Natural killer cell (primary cell): ENCODE data around the gene APOL1. TPM values are rescaled to one million over a fixed set of nuclear protein-coding genes. Genes with fewer than 3 reads are reported as not detected.

Experiments used
- ATAC-seq, 3 donors: fragments of 150-1000 bp in 2 of 3; fragments of 200-7000 bp in 1 of 3; cut with Tn5 transposase; 1 replicate in 1 of 3; 2 replicates in 2 of 3; pipeline ENCODE4 v1.10.0; 2021; ENCODE audit warnings: mild to moderate bottlenecking in 2 of 3, moderate library complexity in 2 of 3
- DNase-seq, 2 donors: peaks; one replicate each; pipeline versions ENCODE4 v3.0.0 to v3.0.0-alpha.2; 2013 to 2021; ENCODE audit warnings: mixed read lengths in 1 of 2
- H3K27ac ChIP-seq: one replicate; pipeline ENCODE4 v1.5.1; 2013; ENCODE audit warnings: mild to moderate bottlenecking, low read length
- H3K27me3 ChIP-seq: one replicate; pipeline ENCODE4 v1.6.1; 2013; ENCODE audit warnings: low read length; ENCODE audit not compliant: control insufficient read depth, insufficient read depth
- H3K36me3 ChIP-seq: one replicate; pipeline ENCODE4 v1.6.1; 2013; ENCODE audit warnings: low read length; ENCODE audit not compliant: control insufficient read depth, insufficient read depth
- H3K4me1 ChIP-seq: one replicate; pipeline ENCODE4 v1.6.1; 2013; ENCODE audit warnings: low read length; ENCODE audit not compliant: control insufficient read depth, insufficient read depth
- H3K4me3 ChIP-seq: one replicate; pipeline ENCODE4 v1.5.1; 2013; ENCODE audit warnings: low read length
- H3K9me3 ChIP-seq: one replicate; pipeline ENCODE4 v1.6.1; 2013; ENCODE audit warnings: low read length; ENCODE audit not compliant: control insufficient read depth, insufficient read depth
- H3K27ac Mint-ChIP-seq, 2 donors: one replicate each; pipeline ENCODE4 v1.8.0; 2022; ENCODE audit warnings: mild to moderate bottlenecking in 2 of 2, mixed read lengths in 2 of 2, moderate library complexity in 1 of 2
- H3K27me3 Mint-ChIP-seq, 2 donors: one replicate each; pipeline ENCODE4 v1.8.0; 2022; ENCODE audit warnings: low read depth in 2 of 2, mixed read lengths in 2 of 2
- H3K36me3 Mint-ChIP-seq: one replicate; pipeline ENCODE4 v1.8.0; 2022; ENCODE audit warnings: mixed read lengths
- H3K4me1 Mint-ChIP-seq, 2 donors: one replicate each; pipeline ENCODE4 v1.8.0; 2022; ENCODE audit warnings: mixed read lengths in 2 of 2
- H3K4me3 Mint-ChIP-seq: one replicate; pipeline ENCODE4 v1.8.0; 2022; ENCODE audit warnings: mild to moderate bottlenecking, moderate library complexity, mixed read lengths
- H3K9me3 Mint-ChIP-seq, 2 donors: one replicate each; pipeline ENCODE4 v1.8.0; 2022; ENCODE audit warnings: mixed read lengths in 2 of 2
- WGBS: methylation state at CpG from one replicate; pipeline ENCODE4 v1.1.7; 2013; ENCODE audit warnings: missing lambda C conversion rate; ENCODE audit not compliant: insufficient coverage; 5-methylcytosine and 5-hydroxymethylcytosine counted together
- intact Hi-C: fragments of 100-400 bp; cut with micrococcal nuclease; formaldehyde crosslinking; loops from one replicate; pipeline ENCODE4 v1.14.2; 2022
- total RNA-seq, 4 donors: library from RNA; stranded (reverse); fragments of 120-200 nt in 1 of 4; gene quantifications; one replicate each; pipeline versions ENCODE4 v1.2.3 to v1.2.4, GENCODE V29; 2013 to 2022
- TF ChIP-seq, protein P1 (sequence below): fragments of 200-600 bp; IDR thresholded peaks from one replicate; pipeline ENCODE4 v1.8.0; 2022; ENCODE audit warnings: antibody characterized with exemption

APOL1 gene
- total RNA-seq, 3 donors from 2014 or later (not counting 1 experiment from before 2014, with no cell fraction given), result 39.5 to 51.2 (median 49.6) TPM

DNA sequence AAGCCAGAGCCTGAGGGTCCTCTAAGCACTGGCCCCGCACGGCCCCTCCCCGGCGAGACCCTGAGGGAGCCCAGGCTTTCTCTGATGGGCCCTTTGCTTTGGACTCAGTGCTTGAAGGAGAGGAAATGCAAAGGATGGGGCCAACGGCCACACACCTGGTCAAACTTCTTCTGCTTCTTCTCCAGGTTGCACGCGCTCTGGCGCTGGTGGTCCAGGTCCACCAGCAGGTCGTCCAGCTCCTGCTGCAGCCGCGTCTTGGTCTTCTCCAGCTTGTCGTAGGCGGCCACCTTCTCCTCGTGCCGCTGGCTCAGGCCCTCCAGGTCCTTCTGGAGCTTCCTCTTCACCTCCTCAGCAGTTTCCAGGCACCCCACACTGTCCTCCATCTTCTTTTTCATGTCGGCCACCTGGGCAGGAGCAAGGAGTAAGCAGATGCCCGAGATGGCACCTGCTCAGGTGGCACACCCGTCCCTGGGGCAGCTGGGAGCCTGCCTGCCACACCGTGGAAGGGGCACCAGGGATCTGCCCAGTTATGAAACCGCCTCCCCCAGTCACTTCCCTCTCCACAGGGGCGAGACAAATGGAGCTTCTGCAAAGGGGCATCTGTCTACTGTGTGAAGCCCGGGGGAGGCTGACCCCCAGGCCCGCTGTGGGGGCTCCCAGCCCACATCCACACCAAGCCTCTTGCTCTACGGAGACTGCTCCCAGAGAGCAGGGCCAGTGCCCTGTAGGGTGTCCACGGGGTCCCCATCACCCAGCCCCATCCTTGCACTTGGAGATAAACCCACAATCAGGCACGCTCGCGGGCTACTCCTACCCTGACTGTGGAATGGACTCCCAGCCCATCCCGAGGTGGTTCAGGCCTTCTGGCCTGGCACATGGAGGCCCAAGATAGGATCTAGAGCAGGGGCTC is 39.2 kb downstream of the APOL1 start:
- H3K36me3 Mint-ChIP-seq, result peaks cover 22% of the 10 kb centered on the region
- ATAC-seq (no peak), DNase-seq (no peak)
- no peaks in the 10 kb centered on the region for H3K9me3 Mint-ChIP-seq
- peak overlapping the region; percentile 37 for H3K4me3 Mint-ChIP-seq
- TF ChIP-seq, protein P1, sequence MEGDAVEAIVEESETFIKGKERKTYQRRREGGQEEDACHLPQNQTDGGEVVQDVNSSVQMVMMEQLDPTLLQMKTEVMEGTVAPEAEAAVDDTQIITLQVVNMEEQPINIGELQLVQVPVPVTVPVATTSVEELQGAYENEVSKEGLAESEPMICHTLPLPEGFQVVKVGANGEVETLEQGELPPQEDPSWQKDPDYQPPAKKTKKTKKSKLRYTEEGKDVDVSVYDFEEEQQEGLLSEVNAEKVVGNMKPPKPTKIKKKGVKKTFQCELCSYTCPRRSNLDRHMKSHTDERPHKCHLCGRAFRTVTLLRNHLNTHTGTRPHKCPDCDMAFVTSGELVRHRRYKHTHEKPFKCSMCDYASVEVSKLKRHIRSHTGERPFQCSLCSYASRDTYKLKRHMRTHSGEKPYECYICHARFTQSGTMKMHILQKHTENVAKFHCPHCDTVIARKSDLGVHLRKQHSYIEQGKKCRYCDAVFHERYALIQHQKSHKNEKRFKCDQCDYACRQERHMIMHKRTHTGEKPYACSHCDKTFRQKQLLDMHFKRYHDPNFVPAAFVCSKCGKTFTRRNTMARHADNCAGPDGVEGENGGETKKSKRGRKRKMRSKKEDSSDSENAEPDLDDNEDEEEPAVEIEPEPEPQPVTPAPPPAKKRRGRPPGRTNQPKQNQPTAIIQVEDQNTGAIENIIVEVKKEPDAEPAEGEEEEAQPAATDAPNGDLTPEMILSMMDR, result no peak
- peaks cover 37 to 39% of the 10 kb centered on the region in 2 donors for H3K4me1 Mint-ChIP-seq
- intact Hi-C loops, result no loop called here
- H3K27ac ChIP-seq, result no peak overlapping the region
- H3K36me3 ChIP-seq, result peaks cover 83% of the 10 kb centered on the region
- no peaks in the 10 kb centered on the region for H3K27me3 Mint-ChIP-seq
- H3K9me3 ChIP-seq, result no peaks in the 10 kb centered on the region
- no peaks in the 10 kb centered on the region for H3K27me3 ChIP-seq
- no peak overlapping the region for H3K4me3 ChIP-seq
- 95% methylated on average over 29 of the region's 29 CpGs for WGBS
- H3K4me1 ChIP-seq, result peaks cover 49% of the 10 kb centered on the region
- H3K27ac Mint-ChIP-seq, result peak overlapping the region; percentile 45 to 75

DNA sequence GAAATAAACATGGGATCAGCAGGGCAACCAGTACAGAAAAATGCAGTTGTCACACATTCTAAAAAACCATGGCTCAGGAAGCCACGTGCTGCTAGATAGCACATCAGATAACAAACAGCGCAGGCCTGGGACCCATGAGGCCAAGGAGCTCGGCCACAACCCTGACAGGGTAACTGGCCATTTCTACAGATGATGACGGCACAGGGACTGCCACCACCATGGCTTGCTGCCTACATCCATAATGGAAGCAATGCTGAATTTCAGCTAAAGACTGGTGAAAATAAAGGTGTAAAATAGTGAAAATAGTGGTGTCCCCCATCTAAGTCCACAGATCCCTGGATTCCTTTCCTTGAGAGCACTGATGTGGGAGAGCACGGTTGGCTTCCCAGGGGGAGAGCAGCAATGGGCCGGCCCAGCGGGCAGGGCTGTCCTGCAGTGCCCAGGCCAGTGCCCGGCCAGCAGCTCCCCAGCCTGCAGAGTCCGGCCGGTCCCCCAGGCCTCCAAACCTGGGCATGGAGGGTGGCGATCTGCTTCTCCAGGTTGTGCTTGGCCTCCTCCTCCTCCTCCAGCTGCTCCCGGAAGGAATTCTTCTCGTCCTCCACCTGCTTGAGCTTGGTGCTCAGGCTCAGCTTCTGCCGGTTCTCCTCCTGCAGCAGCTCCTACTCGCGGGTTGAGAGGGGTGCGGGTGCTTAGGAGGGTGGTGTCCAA is 40.0 kb downstream of the APOL1 start:
- no peak overlapping the region for H3K27ac ChIP-seq
- H3K9me3 Mint-ChIP-seq, result no peaks in the 10 kb centered on the region
- peaks cover 23% of the 10 kb centered on the region for H3K36me3 Mint-ChIP-seq
- WGBS, result 83% methylated on average over 17 of the region's 17 CpGs
- H3K27me3 Mint-ChIP-seq, result no peaks in the 10 kb centered on the region
- H3K4me3 ChIP-seq, result no peak overlapping the region
- H3K27me3 ChIP-seq, result no peaks in the 10 kb centered on the region
- no peak for DNase-seq
- peak overlapping the region; percentile 45 to 75 for H3K27ac Mint-ChIP-seq
- no peaks in the 10 kb centered on the region for H3K9me3 ChIP-seq
- intact Hi-C loops, result no loop called here
- peaks cover 34 to 38% of the 10 kb centered on the region in 2 donors for H3K4me1 Mint-ChIP-seq
- H3K4me3 Mint-ChIP-seq, result no peak overlapping the region
- no peak for ATAC-seq
- TF ChIP-seq, protein P1, result no peak
- H3K4me1 ChIP-seq, result peaks cover 40% of the 10 kb centered on the region
- H3K36me3 ChIP-seq, result peaks cover 85% of the 10 kb centered on the region

DNA sequence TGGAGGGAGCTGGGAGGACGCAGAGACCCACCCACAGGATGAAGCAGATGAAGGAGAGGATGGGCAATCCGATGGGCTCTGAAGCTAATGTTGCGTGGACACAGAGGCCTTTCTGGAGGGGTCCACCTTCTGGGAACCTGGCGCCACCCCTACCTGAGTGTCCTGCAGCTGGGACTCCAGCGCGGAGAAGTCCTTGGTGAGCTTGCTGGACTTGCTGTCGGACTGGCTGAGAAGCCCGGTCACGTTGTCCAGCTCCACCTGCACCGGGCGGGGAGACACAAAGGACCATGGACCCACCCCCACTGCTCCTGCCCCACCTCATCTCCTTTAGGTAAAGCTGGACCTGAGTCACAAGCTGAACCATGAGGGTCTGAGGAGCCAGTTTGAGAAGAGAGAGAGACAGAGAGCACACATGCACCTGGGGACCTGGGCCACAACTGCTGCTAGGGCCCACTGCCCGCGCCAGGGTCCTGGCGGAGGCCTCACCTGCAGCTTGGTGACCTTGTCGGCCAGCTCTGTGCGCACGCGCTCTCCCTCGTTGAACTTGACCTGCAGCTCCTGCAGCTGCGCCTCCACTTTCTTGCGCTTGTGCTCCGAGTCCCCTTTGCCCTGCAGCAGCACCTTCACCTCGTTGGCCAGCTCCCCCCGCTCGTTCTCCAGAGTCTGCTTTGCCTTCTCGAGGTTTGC is 40.8 kb downstream of the APOL1 start:
- no peak overlapping the region for H3K4me3 Mint-ChIP-seq
- ATAC-seq, result no peak
- TF ChIP-seq, protein P1, result no peak
- no peak for DNase-seq
- Histone ChIP-seq H3K4me3 (no peak overlapping the region), H3K9me3 (no peaks in the 10 kb centered on the region), H3K4me1 (peaks cover 32% of the 10 kb centered on the region), H3K36me3 (peaks cover 85% of the 10 kb centered on the region), H3K27ac (no peak overlapping the region), H3K27me3 (no peaks in the 10 kb centered on the region)
- H3K27ac Mint-ChIP-seq, result no peak overlapping the region
- no peaks in the 10 kb centered on the region for H3K27me3 Mint-ChIP-seq
- H3K4me1 Mint-ChIP-seq, result peaks cover 27 to 32% of the 10 kb centered on the region in 2 donors
- peaks cover 23% of the 10 kb centered on the region for H3K36me3 Mint-ChIP-seq
- intact Hi-C loops, result no loop called here
- 96% methylated on average over 26 of the region's 26 CpGs for WGBS
- H3K9me3 Mint-ChIP-seq, result no peaks in the 10 kb centered on the region
